NCI-H82 treated with DMSO at 0.1 percent for 48 hours (cell line): ENCODE data around the gene GGNBP2.
A peak's percentile ranks its signal among the peaks of the same experiment; 100 is the strongest.
"Not testable (repeated sequence)": the region's sequence is repeated elsewhere in the genome, so short reads cannot be mapped to it uniquely, and the experiment has no call there.

Experiments used
- DNase-seq: peaks from one replicate; lab custom pipeline; 2025; ENCODE audit not compliant: unreplicated experiment; lab: John Stamatoyannopoulos, UW

The GGNBP2 gene, protein sequence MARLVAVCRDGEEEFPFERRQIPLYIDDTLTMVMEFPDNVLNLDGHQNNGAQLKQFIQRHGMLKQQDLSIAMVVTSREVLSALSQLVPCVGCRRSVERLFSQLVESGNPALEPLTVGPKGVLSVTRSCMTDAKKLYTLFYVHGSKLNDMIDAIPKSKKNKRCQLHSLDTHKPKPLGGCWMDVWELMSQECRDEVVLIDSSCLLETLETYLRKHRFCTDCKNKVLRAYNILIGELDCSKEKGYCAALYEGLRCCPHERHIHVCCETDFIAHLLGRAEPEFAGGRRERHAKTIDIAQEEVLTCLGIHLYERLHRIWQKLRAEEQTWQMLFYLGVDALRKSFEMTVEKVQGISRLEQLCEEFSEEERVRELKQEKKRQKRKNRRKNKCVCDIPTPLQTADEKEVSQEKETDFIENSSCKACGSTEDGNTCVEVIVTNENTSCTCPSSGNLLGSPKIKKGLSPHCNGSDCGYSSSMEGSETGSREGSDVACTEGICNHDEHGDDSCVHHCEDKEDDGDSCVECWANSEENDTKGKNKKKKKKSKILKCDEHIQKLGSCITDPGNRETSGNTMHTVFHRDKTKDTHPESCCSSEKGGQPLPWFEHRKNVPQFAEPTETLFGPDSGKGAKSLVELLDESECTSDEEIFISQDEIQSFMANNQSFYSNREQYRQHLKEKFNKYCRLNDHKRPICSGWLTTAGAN

GRCh38 chr17:36544307-36545076 lies at the start of gene GGNBP2:
Gene GGNBP2, plus strand, starts transcription at chr17:36544919. Its CDS starts 806 bp downstream, at chr17:36545725.
- DNase-seq = peak; percentile 53

- DNase-seq = no peak
These were observed 49.6 kb upstream of the GGNBP2 start for GRCh38 chr17:36495076-36495578.

- DNase-seq = peak; percentile 6
These were observed 48.5 kb upstream of the GGNBP2 start for GRCh38 chr17:36496018-36496789.

- DNase-seq = no peak
These were observed 46.6 kb upstream of the GGNBP2 start for GRCh38 chr17:36498155-36498554.

DNA sequence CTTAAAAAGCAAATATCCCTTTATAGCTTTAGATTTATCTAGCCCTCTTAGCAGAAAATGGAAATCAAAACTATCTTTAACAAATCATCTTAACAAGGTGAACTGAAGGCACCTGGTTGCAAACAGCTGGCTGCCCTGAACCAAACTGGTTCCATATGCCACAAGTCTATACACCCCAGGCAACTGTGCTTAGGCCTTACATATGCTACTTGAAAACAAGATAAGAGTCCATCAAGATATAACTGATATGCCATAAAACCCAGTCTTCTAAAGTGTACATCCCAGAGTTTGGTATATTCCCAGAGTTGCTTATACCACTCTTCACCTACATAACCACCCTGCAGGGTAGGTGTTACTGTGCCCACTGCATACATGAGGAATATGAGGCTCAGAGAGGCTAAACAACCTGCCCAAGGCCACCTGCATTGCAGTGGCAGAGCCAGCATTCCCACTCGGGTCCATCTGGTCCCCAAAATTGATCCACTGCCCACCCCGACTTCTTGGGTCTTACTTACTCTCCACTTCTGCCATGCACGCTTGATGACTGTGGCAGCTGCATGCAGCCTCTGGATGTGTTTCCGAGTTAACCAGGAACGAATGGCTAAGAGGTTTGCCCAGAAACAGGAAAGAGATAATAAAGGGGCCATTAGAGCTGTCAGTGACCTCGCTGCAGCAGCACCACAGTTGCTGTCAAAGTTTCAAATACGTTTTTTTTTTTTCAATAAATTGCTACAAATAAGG lies 46.0 kb upstream of the GGNBP2 start:
- DNase-seq = no peak

GRCh38 chr17:36500745-36501225 lies 43.9 kb upstream of the GGNBP2 start:
- DNase-seq = no peak

GRCh38 chr17:36501351-36501750 lies 43.4 kb upstream of the GGNBP2 start:
- no peak for DNase-seq

- DNase-seq = no peak
These were observed 42.8 kb upstream of the GGNBP2 start for GRCh38 chr17:36501963-36502362.

DNA sequence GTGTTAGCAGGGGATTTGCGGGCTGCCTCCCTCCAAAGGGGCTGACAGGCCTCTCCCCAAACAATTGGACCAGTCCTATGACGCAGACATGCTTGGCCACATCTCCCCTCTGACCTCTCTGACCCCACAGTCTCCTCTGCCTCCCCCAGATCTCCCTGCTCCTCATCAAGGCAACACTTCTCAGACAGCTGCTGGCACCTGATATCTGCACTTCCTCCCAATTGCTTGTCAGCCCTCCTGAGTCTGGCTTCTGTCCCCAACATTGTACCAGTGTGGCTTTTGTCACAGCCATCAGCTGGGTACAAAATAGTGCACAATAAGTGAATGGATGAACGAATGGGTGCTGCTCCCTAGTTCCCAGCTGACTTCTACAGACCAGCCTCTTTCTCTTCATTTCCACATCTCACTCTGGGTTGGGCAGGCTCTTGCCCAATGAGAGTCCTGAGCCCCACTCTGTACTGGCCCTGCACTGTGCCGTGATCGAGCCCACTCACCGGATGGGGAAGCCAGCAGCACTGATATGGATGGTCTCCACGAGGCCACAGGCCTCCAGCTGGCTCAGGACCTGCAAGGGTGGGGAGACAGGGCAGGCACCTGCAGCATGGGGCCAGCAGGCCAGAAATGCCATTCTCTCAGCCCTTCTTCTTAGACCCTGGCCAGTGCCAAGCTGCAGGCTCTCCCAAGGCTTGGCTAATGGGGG lies 41.1 kb upstream of the GGNBP2 start:
- no peak for DNase-seq

GRCh38 chr17:36504156-36504545 lies 40.6 kb upstream of the GGNBP2 start:
- no peak for DNase-seq

DNA sequence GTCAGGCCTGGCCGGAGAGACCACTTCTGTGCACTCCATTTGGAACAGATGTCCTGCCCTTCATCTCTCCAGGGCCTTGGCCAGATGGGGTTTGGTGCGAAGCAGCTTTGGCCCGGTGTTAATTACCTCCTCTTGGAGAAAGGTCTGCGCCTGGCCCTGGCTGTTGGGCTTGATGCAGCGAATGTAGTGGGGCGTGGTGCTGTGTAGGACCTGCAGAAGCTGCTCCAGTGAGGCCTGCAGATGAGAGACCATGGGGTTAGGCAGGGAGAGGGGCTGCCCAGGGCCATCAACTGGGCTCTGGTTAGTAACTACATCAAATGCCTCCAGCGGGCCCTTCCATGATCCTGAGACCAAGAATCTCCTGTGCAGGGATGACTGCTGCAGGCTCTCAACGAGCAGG lies 39.5 kb upstream of the GGNBP2 start:
- DNase-seq = no peak

DNA sequence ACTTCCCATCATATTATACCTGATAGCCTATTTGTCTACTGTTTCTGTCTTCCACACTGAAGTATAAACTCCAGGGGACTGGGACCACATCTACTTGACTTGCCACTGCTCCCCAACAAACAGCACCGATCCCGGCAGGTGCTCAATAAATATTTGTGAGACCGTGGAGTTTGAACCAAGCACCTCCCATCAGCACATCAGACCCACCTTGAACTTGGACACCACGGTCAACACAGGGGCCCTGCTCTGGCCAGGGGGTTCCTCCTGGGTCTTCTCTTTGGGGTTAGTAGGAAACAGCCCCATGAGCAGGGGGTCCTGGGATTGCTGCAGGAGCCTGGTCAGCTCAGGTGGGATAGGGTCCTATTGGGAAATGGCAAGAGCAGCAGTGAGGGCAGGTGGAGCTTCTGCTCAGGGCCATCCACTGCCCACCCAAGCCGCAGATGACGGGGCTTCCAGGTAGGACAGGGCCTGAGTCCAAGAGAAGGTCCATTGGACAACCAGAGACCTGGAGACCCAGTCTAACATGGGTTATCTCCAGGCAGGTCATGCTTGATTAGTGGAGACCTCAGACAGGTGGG lies 38.4 kb upstream of the GGNBP2 start:
- DNase-seq = no peak

- DNase-seq = no peak
These were observed 37.9 kb upstream of the GGNBP2 start for GRCh38 chr17:36506831-36507230.

- no peak for DNase-seq
These were observed 37.5 kb upstream of the GGNBP2 start for GRCh38 chr17:36507266-36507665.

DNA sequence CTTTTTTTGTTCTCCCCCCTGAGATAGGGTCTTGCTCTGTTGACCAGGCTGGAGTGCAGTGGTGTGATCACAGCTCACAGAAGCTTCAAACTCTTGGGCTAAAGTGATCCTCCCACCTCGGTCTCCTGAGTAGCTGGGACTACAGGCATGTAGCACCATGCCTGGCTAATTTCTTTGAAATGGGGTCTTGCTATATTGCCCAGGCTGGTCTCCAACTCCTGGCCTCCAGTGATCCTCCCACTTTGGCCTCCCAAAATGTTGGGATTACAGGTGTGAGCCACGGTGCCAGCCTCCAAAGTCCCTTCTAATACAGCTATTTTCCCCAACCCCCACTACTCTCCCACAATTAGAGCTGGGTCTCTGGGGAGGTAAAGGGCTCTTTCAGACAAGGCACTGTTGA lies 36.3 kb upstream of the GGNBP2 start:
- not testable (repeated sequence) for DNase-seq

- DNase-seq = no peak
These were observed 35.3 kb upstream of the GGNBP2 start for GRCh38 chr17:36509272-36509985.

DNA sequence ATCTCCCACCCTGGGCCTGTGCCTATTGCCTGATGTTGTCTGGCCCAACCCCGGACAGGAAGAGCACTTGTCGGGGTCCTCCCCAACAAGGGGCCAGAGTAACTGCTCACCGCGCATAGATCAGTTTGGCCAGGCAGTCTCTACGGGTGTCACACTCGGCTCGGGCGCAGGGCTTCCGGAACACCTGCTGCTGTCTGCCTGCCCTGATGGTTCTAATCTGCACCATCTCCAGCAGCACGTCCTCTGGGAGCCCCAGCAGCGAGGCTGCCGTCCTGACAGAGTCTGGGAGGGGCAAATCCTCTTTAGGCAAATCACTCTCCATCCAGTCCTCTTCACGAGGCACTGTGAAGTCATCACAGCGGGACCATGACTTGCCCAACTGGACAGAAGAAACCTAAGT lies 34.1 kb upstream of the GGNBP2 start:
- DNase-seq = no peak

- no peak for DNase-seq
These were observed 33.5 kb upstream of the GGNBP2 start for GRCh38 chr17:36511216-36511615.
